Liver (tissue), 9 donors: ENCODE results near the gene TANGO6. TPM values are rescaled to one million over a fixed set of nuclear protein-coding genes. Genes with fewer than 3 reads are reported as not detected.

ENCODE experiments used
- DNase-seq: peaks from one replicate; pipeline ENCODE4 v3.0.0-alpha.2; 2017; ENCODE audit warnings: low spot score
- H3K27ac ChIP-seq, 2 donors: one replicate each; pipeline ENCODE4 v1.7.0; 2013; ENCODE audit warnings: inconsistent platforms in 2 of 2, low read length in 2 of 2, control low read depth in 1 of 2, low read depth in 1 of 2, mild to moderate bottlenecking in 1 of 2
- H3K27me3 ChIP-seq, 4 donors: one replicate each; pipeline versions ENCODE4 v1.6.1 to v1.7.0; 2013; ENCODE audit warnings: low read length in 3 of 4, inconsistent platforms in 1 of 4, mild to moderate bottlenecking in 1 of 4, moderate library complexity in 1 of 4; ENCODE audit not compliant: control insufficient read depth in 4 of 4, insufficient read depth in 4 of 4
- H3K36me3 ChIP-seq, 4 donors: one replicate each; pipeline versions ENCODE4 v1.6.1 to v1.7.0; 2013; ENCODE audit warnings: low read length in 3 of 4, mild to moderate bottlenecking in 3 of 4, low read depth in 1 of 4, moderate library complexity in 1 of 4; ENCODE audit not compliant: control insufficient read depth in 4 of 4, insufficient read depth in 3 of 4
- H3K4me1 ChIP-seq, 4 donors: one replicate each; pipeline versions ENCODE4 v1.6.1 to v1.7.0; 2013; ENCODE audit warnings: low read length in 3 of 4, mild to moderate bottlenecking in 3 of 4, moderate library complexity in 1 of 4; ENCODE audit not compliant: control insufficient read depth in 4 of 4, insufficient read depth in 4 of 4
- H3K4me3 ChIP-seq, 3 donors: one replicate each; pipeline versions ENCODE4 v1.6.1 to v1.7.0; 2013; ENCODE audit warnings: low read length in 3 of 3, control low read depth in 1 of 3, low read depth in 1 of 3, mild to moderate bottlenecking in 1 of 3
- H3K9ac ChIP-seq, 2 donors: one replicate each; pipeline ENCODE4 v1.7.0; 2013; ENCODE audit warnings: low read length in 2 of 2, mild to moderate bottlenecking in 2 of 2, moderate library complexity in 2 of 2, control low read depth in 1 of 2, low read depth in 1 of 2
- H3K9me3 ChIP-seq, 4 donors: one replicate each; pipeline versions ENCODE4 v1.6.1 to v1.7.0; 2013; ENCODE audit warnings: low read length in 3 of 4; ENCODE audit not compliant: control insufficient read depth in 4 of 4
- ATF3 ChIP-seq: IDR thresholded peaks from 2 replicates; pipeline ENCODE4 v1.6.1; 2016; ENCODE audit warnings: antibody characterized with exemption
- CTCF ChIP-seq: fragments of 150-350 bp; IDR thresholded peaks from 2 replicates; pipeline ENCODE4 v1.5.1; 2017; ENCODE audit warnings: improper control_type of control experiment, low read depth, low read length; ENCODE audit not compliant: missing input control
- EGR1 ChIP-seq, 2 donors: IDR thresholded peaks; 2 replicates each; pipeline ENCODE4 v1.6.1; 2016 to 2018; ENCODE audit warnings: antibody characterized with exemption in 2 of 2, low read depth in 2 of 2
- FOXA2 ChIP-seq: IDR thresholded peaks from 2 replicates; pipeline ENCODE4 v1.6.1; 2016; ENCODE audit warnings: antibody characterized with exemption
- GABPA ChIP-seq, 2 donors: IDR thresholded peaks in 1 of 2; conservative IDR thresholded peaks in 1 of 2; 2 replicates each; pipeline ENCODE4 v1.6.1; 2016; ENCODE audit warnings: antibody characterized with exemption in 2 of 2, mild to moderate bottlenecking in 1 of 2, moderate library complexity in 1 of 2
- HNF4A ChIP-seq, 2 donors: conservative IDR thresholded peaks; 2 replicates each; pipeline ENCODE4 v1.6.1; 2016; ENCODE audit warnings: antibody characterized with exemption in 2 of 2, mild to moderate bottlenecking in 2 of 2
- HNF4G ChIP-seq: IDR thresholded peaks from 2 replicates; pipeline ENCODE4 v1.6.1; 2016; ENCODE audit warnings: antibody characterized with exemption
- JUND ChIP-seq, 2 donors: IDR thresholded peaks; 2 replicates each; pipeline ENCODE4 v1.6.1; 2016; ENCODE audit warnings: antibody characterized with exemption in 2 of 2
- MAX ChIP-seq: IDR thresholded peaks from 2 replicates; pipeline ENCODE4 v1.6.1; 2016; ENCODE audit warnings: antibody characterized with exemption
- NR2F2 ChIP-seq: IDR thresholded peaks from 2 replicates; pipeline ENCODE4 v1.6.1; 2016; ENCODE audit warnings: antibody characterized with exemption
- RAD21 ChIP-seq, 2 donors: IDR thresholded peaks; 2 replicates each; pipeline ENCODE4 v1.6.1; 2016; ENCODE audit warnings: antibody characterized with exemption in 2 of 2, mild to moderate bottlenecking in 2 of 2
- RXRA ChIP-seq, 2 donors: IDR thresholded peaks; 2 replicates each; pipeline ENCODE4 v1.6.1; 2017 to 2018; ENCODE audit warnings: antibody characterized with exemption in 2 of 2, mild to moderate bottlenecking in 1 of 2
- SP1 ChIP-seq: IDR thresholded peaks from 2 replicates; pipeline ENCODE4 v1.6.1; 2018; ENCODE audit warnings: antibody characterized with exemption, mild to moderate bottlenecking
- TAF1 ChIP-seq: conservative IDR thresholded peaks from 2 replicates; pipeline ENCODE4 v1.6.1; 2016; ENCODE audit warnings: antibody characterized with exemption, mild to moderate bottlenecking
- YY1 ChIP-seq: IDR thresholded peaks from 2 replicates; pipeline ENCODE4 v1.6.1; 2016; ENCODE audit warnings: antibody characterized with exemption, mild to moderate bottlenecking
- ZBTB33 ChIP-seq: IDR thresholded peaks from 2 replicates; pipeline ENCODE4 v1.6.1; 2016; ENCODE audit warnings: antibody characterized with exemption
- WGBS: extraction: QIAGEN DNeasy Blood & Tissue Kit; methylation state at CpG from one replicate; pipeline ENCODE4 v1.1.7; 2013; 5-methylcytosine and 5-hydroxymethylcytosine counted together
- polyA plus RNA-seq, 2 donors: library from polyadenylated mRNA; stranded (reverse) in 1 of 2; unstranded in 1 of 2; fragments of 200-250 nt in 1 of 2; fragments of >200 nt in 1 of 2; fragmentation: Nextera tagmentation in 1 of 2; extraction: Ambion mirVana in 1 of 2; gene quantifications; one replicate each; pipeline versions ENCODE4 v1.2.1 to v1.2.3, GENCODE V29; 2013 to 2015
- total RNA-seq, 2 donors: library from RNA; depleted of rRNA; stranded (reverse); fragments of >200 nt; gene quantifications; one replicate each; pipeline ENCODE4 v1.2.3, GENCODE V29; 2014
- donor health status: healthy.
- donor health status: healthy.
- donor health status: healthy.
- donor health status: healthy.
- donor health status: healthy.

TANGO6 gene
- total and polyA plus RNA-seq, 4 donors, result 6.8 to 40.6 (median 10.5) TPM

- 95% methylated on average over 3 of the region's 3 CpGs for WGBS
- Histone ChIP-seq H3K4me3 (no peak overlapping the region), H3K27ac (no peak overlapping the region), H3K9me3 (no peaks in the 10 kb centered on the region), H3K36me3 (peaks cover 6 to 72% (median 54%) of the 10 kb centered on the region in 4 donors), H3K9ac (no peak overlapping the region), H3K4me1 (no peaks in the 10 kb centered on the region), H3K27me3 (no peaks in the 10 kb centered on the region)
- DNase-seq, result no peak
- TF ChIP-seq GABPA (IDR thresholded peaks at IDR 0.05 in 1 of 2, conservative IDR thresholded peaks at IDR 0.05 in 1 of 2) (no peak), MAX (no peak), FOXA2 (no peak), EGR1 (IDR thresholded peaks at IDR 0.05; ENCODE audit: low read depth in 2 of 2) (no peak), HNF4A (conservative IDR thresholded peaks at IDR 0.05) (no peak), YY1 (no peak), JUND (IDR thresholded peaks at IDR 0.05) (no peak), ZBTB33 (no peak), TAF1 (no peak), NR2F2 (no peak), RAD21 (IDR thresholded peaks at IDR 0.05) (no peak), ATF3 (no peak), SP1 (no peak), HNF4G (no peak)
These were observed 28.8 kb upstream of the TANGO6 start for GRCh38 chr16:68814516-68814915.

GRCh38 chr16:68823401-68824135, 19.8 kb upstream of the TANGO6 start:
- H3K27me3 ChIP-seq, result no peaks in the 10 kb centered on the region
- H3K9me3 ChIP-seq, result no peaks in the 10 kb centered on the region
- no peak overlapping the region for H3K4me3 ChIP-seq
- TF ChIP-seq NR2F2 (no peak), RXRA (IDR thresholded peaks at IDR 0.05) (no peak)
- H3K27ac ChIP-seq, result no peak overlapping the region
- 92% methylated on average over 8 of the region's 8 CpGs for WGBS
- H3K36me3 ChIP-seq, result peaks cover 11 to 50% (median 43%) of the 10 kb centered on the region in 4 donors
- peaks cover 0 to 3% (median 0%) of the 10 kb centered on the region in 4 donors for H3K4me1 ChIP-seq
- no peak for DNase-seq
- H3K9ac ChIP-seq, result no peak overlapping the region

GRCh38 chr16:68825427-68825826, 17.9 kb upstream of the TANGO6 start:
- no peaks in the 10 kb centered on the region for H3K27me3 ChIP-seq
- peaks cover 7 to 52% (median 44%) of the 10 kb centered on the region in 4 donors for H3K36me3 ChIP-seq
- H3K4me3 ChIP-seq, result no peak overlapping the region
- H3K27ac ChIP-seq, result no peak overlapping the region
- no peak for DNase-seq
- peaks cover 0 to 3% (median 0%) of the 10 kb centered on the region in 4 donors for H3K4me1 ChIP-seq
- H3K9me3 ChIP-seq, result no peaks in the 10 kb centered on the region
- no peak overlapping the region for H3K9ac ChIP-seq
- TF ChIP-seq SP1 (peak; percentile 26), TAF1 (no peak), HNF4G (peak; percentile 46), RXRA (IDR thresholded peaks at IDR 0.05) (peak in 1 of 2 donors; percentile 7), RAD21 (IDR thresholded peaks at IDR 0.05) (peak; percentile 44 to 70), CTCF (peak; percentile 10), HNF4A (conservative IDR thresholded peaks at IDR 0.05) (peak; percentile 77 to 84), ATF3 (no peak)
